GM21717 (cell line): Measurements from ENCODE around the gene DPP9.
"Not testable (repeated sequence)": the region's sequence is repeated elsewhere in the genome, so short reads cannot be mapped to it uniquely, and the experiment has no call there.

Experiments
- ATAC-seq: cut with Tn5 transposase; IDR thresholded peaks from one replicate; pipeline ENCODE4 v1.9.1; 2021; ENCODE audit warnings: mild to moderate bottlenecking, moderate library complexity; ENCODE audit not compliant: unreplicated experiment

Gene DPP9

GRCh38 chr19:4723595-4724514 lies at the start of gene DPP9:
TSS of gene DPP9 (minus strand) at chr19:4723842. CDS start at chr19:4719906, 3,936 bp downstream.
- peak; percentile 80 for ATAC-seq

- no peak for ATAC-seq
Measured at GRCh38 chr19:4773047-4773640, 49.5 kb upstream of the DPP9 start.

- no peak for ATAC-seq
Measured at GRCh38 chr19:4772566-4772965, 48.9 kb upstream of the DPP9 start.

GRCh38 chr19:4768934-4769777 lies 45.5 kb upstream of the DPP9 start:
- ATAC-seq, result no peak

- ATAC-seq, result no peak
Measured at GRCh38 chr19:4764393-4764660, 40.7 kb upstream of the DPP9 start.

- ATAC-seq, result no peak
Measured at GRCh38 chr19:4763021-4763420, 39.4 kb upstream of the DPP9 start.

- no peak for ATAC-seq
Measured at GRCh38 chr19:4760285-4760650, 36.6 kb upstream of the DPP9 start.

GRCh38 chr19:4759388-4760284 lies 36.0 kb upstream of the DPP9 start:
- no peak for ATAC-seq

- no peak for ATAC-seq
Measured at GRCh38 chr19:4758659-4759058, 35.0 kb upstream of the DPP9 start.

GRCh38 chr19:4758082-4758481 lies 34.4 kb upstream of the DPP9 start:
- ATAC-seq, result no peak

- no peak for ATAC-seq
Measured at GRCh38 chr19:4755459-4755858, 31.8 kb upstream of the DPP9 start.

- no peak for ATAC-seq
Measured at GRCh38 chr19:4754248-4754647, 30.6 kb upstream of the DPP9 start.

GRCh38 chr19:4749870-4750590 lies 26.4 kb upstream of the DPP9 start:
- no peak for ATAC-seq

- no peak for ATAC-seq
Measured at GRCh38 chr19:4748589-4748988, 24.9 kb upstream of the DPP9 start.

GRCh38 chr19:4748185-4748584 lies 24.5 kb upstream of the DPP9 start:
- no peak for ATAC-seq

GRCh38 chr19:4745986-4746385 lies 22.3 kb upstream of the DPP9 start:
- no peak for ATAC-seq

GRCh38 chr19:4745175-4745574 lies 21.5 kb upstream of the DPP9 start:
- ATAC-seq, result not testable (repeated sequence)

- ATAC-seq, result no peak
Measured at GRCh38 chr19:4744451-4745174, 21.0 kb upstream of the DPP9 start.
